Activated CD8-positive, alpha-beta memory T cell treated with anti-CD3 and anti-CD28 coated beads for 4 hours (primary cell): ENCODE results near the gene COMMD3.

Experiments used
- DNase-seq, 2 donors: peaks; one replicate each; pipeline ENCODE4 v3.0.0-alpha.2; 2020; ENCODE audit warnings: low read depth in 2 of 2

COMMD3 gene

DNA sequence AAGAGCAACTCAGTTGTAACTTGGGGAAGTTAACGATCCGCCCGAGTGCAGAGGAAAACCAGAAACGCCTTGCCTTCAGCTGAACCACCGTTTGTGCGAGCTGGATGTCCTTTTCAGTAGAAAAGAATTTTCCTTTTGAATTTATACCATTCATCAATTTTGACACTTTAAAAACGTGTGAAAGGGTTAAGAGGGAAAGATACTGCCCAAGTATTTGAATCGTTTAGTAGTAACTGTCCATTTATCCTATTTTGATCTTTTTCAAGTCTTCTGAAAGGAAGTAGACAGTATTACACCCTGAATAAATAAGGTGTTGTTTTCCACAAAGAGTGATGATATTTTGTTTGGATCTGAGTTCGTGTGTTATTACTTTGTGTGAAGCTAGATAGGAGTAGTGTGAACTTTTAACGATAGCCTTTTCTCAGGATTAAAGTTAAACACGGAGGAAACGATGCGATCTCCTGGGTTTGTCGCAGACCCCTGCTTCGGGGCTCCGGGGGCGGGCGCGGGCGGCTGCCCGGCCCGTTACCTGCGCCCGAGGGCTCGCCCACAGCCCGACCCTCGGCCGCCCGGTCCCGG is 3.9 kb downstream of the COMMD3 start:
- DNase-seq = no peak

DNA sequence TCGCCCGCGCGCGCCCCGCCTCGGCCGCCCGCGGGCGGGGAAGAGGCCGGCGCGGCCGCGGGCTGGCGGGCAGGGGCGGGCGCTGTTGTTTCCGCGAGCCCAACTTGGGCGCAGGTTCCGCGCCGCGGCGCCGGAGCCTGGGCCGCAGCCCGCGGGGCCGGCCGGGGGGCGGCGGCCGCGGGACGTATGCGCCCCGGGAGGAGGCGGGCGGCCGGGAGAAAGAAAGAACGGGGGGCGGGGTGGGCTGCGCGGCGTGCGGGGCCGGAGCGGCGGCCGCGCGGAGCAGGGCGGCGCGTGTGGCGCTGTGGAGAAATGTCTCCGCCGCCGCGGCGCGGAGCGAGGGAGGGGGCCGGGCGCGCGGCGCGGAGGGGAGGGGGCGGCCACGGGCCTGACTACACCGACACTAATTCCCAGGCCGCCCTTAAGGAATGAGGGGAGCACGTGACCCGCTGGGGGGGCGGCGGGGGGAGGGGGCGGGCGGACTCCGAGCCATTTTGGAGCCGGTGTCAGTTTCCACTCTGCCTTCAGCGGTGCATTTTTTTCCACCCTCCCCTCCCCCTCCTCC is 4.5 kb downstream of the COMMD3 start, which contains the start of gene BMI1:
Gene BMI1 (plus strand): TSS at position 509 of the 565 bp plus-strand sequence. CDS start 5,351 bp downstream, outside the sequence.
- peak in 1 of 2 donors; percentile 45 for DNase-seq

DNA sequence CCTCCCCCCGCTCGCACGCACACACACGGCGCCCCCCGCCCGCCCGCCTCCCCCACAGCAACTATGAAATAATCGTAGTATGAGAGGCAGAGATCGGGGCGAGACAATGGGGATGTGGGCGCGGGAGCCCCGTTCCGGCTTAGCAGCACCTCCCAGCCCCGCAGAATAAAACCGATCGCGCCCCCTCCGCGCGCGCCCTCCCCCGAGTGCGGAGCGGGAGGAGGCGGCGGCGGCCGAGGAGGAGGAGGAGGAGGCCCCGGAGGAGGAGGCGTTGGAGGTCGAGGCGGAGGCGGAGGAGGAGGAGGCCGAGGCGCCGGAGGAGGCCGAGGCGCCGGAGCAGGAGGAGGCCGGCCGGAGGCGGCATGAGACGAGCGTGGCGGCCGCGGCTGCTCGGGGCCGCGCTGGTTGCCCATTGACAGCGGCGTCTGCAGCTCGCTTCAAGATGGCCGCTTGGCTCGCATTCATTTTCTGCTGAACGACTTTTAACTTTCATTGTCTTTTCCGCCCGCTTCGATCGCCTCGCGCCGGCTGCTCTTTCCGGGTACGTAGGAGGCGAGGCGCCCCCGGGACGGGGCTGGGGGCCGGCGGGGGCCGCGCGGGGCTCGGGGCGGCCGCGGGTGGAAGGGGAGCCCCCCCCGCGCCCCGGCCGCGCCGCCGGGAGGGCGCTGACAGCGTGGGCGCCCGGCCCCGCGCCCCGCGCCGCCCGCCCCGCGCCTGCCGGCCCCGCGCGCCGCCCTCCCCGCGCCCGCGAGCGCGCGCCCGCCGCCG is 5.2 kb downstream of the COMMD3 start:
- DNase-seq = peak; percentile 38 to 52

DNA sequence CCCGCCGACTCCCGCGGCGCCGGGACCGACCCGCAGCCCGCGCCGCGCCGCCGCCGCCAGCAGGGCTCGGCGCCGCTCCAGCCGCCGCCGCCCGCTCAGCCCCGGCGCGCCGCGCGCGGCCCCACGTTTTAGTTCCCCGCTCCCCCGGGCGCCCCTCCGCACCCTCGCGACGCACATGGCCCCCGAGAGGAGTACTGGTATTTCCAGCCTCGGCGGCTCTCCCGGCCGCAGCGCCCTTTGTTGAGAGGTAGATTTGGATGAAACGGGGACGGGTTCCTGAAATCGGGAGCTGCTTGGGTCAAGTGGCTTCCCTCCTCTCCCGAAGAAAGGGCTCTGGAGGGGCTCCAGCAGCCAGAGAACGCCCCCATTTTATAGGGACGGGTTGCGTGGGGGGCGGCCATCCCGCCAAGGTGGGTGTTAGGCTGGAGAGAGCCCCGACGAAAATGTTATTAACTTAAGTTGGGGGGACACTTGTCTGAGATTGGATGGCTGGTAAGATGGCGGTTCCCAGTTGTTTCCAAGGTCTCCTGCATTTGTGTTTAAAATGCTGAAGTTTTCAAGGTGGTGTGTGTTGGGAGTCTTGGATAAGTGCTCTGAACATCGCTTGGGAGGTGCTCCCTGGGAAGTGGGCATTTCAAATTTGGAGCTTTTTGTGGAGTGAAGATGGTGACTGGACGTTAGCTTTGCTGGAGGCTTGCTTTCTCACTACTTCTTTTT is 5.9 kb downstream of the COMMD3 start:
- no peak for DNase-seq

DNA sequence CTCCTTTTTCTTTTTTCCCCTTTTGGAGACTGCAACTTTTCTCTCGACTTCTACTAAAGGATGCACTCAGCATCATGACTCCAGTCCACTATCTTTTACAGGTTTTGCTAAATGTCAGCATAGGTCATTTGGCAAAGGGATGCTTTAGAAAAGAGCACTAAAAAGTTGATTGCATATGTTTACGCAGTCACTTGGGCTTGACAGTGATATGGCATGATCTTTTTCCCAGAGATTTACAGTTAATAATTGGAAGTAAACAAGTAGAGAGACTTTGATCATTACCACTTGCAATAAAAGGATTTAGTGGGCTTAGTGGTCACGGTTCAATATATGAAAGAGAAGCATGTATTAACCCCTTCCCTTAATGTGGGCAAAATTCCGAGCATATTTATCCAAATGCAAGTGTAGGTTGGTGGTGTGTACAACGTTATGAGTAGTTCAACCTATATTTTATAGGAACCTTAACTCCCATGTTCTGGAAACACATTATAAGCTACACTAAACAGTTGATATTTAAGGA is 6.5 kb downstream of the COMMD3 start:
- no peak for DNase-seq

DNA sequence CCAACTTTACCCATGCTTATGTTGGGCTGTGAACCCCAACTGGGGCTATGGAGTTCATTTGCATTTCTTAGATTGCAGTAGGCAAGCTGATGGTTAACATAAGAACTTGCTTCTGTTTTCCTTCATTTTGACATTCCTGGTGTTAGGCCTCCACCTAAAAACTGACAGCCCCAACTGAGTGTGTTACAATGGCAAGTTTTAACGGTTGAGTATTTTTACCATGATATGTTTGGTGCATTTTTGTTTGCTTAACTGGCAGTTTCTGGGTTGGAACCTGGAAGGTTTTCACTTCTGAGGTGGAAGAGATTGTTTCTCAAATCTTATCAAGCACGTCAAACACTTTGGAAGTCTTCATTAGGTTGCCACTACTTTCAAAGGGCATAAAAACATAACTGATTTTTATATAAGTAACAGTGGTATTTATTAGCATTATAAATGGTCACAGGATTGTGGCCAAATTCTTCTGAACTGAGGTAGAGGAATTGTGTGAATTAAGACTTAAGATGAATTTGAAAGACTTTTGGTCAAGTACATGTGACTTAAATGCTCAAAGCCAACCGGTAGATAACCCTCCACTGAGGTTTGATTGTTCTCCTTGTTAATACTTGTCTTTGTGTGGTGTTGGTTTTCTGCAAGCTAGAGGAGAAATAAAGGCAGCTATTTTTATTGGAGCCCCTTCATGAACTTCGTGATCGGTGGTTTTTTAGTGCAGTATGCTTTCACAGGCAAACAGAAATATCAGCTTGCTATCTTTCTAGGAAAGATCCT is 7.5 kb downstream of the COMMD3 start:
- no peak for DNase-seq

DNA sequence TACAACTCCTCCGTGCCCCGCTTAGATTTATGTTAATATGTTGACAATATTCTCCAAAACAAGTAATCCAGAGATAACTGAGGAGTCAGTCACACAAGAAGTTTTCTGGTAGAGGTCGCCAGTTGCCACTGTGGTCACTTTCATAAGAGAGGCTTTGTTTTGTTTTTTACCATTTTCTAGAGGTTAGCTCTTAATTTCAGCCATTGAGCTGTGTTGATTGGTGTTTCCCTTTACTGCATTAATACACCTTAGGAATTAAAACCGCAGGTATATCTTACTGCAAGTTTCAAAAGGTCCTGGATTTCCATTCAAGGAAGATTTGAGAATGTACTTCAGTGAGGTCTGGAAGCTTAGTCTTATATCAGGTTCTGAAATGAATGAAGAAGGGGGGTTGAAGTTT is 8.2 kb downstream of the COMMD3 start:
- DNase-seq = no peak

DNA sequence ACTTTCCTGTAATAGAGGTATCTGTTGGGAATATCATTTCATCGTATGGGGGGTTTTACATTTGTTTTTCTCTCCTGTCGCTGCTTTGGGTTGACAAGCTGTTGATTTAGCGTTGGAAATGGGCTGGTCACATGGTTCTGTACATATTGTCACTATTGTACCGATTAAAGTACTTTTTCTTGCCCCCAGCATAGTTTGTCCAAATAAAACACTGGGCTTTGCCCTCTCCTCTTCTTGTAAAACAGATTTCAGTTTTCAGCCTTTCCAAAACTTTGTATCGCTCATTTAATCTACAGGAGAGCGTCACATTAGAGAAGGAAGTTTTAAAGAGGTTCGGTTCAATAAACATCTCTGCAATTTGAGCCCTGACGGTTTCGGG is 8.7 kb downstream of the COMMD3 start:
- DNase-seq = no peak

DNA sequence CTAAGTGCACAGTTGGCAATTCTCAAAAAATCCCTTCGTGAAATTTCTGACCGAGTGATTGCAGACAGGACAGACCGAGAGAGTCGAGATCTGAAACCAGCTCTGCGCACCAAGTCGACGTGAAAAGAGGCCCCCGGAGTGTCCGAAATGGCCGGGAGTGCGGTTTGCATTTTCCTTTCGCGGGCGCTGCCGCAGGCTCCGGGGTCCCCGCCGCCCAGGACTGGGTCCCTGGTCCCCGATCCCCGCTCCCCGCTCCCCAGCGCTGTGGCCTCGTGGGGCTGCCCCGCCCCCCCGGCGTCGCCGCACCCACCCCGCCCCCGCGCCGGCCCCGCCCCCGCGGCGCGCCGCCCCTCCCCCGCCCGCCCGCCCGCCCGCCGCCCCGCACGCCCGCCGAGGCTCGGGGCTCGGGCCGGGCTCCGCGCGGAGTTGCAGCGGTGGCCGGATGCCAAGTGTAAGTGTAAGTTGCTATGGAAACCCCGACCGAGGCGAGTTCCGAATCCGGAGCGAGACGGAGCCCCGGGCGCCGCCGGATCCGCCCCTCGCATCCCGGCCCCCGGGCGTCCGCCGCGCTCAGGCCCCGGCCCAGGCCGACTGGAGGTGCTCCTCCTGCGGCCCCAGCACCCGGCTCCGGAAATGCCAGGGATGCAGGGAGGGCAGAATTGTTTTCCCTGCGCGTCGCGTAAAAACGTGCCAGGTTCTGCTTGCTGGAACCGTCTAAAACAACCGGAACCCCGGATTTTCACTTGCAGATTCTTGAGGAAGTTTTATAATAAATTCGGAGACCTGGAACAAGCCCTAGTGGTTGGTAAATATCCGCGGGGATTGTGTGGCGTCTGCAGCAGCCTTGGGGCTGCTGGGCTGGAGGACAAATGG is 9.3 kb downstream of the COMMD3 start:
- DNase-seq = peak; percentile 37 to 48

DNA sequence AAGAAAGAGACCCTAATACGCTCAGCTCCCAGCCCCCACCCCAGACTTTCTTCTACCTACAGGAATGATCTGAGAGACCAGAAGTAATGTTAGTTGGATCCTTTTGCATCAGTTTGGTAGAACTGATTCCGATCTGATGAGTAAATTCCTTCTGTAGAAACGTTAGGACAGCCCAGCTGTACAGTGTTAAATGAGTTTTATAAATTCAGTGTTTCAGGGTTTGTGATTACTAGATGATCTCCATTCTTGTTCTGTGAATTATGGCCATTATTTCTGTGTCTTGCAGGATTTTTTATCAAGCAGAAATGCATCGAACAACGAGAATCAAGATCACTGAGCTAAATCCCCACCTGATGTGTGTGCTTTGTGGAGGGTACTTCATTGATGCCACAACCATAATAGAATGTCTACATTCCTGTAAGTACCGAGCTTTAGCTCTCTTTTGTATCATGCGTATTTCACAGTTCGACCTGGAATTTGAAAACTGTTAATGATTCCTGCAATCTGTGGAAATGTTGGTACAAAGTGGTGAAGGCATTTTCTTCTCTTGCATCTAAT is 10.0 kb downstream of the COMMD3 start:
- DNase-seq = no peak

DNA sequence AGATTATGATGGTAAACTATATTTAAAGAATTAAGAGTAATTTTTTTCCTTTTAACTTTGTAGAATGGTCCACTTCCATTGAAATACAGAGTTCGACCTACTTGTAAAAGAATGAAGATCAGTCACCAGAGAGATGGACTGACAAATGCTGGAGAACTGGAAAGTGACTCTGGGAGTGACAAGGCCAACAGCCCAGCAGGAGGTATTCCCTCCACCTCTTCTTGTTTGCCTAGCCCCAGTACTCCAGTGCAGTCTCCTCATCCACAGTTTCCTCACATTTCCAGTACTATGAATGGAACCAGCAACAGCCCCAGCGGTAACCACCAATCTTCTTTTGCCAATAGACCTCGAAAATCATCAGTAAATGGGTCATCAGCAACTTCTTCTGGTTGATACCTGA is 13.0 kb downstream of the COMMD3 start:
- no peak for DNase-seq

DNA sequence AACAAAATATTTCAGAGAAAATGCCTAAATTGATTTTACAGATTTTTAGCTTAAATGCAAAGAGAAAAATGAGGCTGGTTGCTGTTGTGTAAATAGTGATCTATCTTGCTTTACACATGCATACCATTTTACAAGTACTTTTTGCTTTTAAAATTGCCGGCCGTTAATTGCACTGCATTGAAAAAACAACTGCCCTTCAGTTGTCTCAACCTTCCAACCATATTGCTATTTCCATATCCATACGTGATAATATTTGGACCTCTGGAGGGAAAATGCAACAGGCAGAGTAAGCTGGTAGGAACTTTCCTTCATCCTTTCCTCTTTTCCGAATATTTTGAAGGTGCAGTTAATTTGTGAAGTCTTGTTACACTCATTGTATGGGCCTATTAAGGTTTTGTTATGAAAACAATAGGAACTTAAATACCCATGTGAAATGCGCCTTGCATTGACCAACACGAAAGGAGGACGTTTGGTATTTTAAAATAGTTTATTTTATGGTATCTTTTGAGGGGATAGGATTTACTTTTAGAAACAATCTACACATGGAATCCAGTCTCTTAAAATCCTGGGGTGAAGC is 16.0 kb downstream of the COMMD3 start:
- DNase-seq = no peak

DNA sequence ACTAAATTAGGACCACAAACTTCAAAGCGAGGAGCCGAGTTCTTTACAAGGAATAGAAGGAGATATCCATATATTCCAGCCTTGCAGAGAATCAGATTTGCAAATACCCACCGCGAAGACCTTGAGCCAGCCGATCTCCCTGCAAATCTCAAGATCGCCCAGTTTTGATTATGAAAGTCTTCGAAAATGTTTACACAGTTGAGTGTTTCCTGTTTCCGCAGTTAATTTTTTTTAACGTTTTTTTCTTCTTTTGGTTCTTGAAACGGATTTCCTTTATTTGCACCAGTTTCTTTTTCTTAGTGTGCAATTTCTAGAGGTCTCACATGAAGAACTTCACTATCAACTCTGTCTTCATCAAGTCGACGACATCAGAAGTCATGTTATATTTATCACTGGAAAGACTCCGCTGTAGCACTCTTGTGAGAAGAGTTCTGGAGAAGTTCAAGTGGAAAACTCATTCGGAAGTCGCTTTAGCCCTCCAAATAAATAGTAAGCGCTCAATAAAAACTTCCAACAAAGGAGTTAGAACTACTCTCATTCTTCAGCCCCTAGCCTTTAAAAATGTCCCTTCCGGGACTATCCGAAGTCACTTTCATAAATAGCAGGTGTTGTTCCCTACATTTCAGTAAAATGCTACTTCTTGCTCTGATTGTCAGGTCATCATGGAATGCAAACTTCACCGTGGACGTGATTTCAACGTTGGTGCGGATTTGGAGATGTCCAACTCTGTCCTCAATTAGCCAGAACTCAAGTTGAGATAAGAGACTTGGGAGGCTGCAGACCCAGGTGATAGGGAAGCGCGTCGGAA is 17.2 kb downstream of the COMMD3 start:
- DNase-seq = no peak

DNA sequence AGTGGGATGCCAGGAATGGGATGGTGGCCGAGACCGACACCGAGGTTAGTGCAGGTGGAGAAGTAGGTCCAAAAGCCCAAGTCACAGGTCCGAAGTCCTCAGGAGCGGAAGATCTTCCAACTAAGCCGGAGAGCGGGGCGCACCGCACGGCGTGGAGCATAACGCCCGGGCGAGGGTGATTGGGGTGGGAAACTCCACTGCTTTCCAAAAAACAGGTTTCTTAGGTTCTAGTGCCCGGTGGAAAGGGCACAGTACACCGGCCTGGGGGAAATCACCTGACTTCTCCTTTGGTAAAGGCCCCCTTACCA is 17.7 kb downstream of the COMMD3 start:
- DNase-seq = no peak

DNA sequence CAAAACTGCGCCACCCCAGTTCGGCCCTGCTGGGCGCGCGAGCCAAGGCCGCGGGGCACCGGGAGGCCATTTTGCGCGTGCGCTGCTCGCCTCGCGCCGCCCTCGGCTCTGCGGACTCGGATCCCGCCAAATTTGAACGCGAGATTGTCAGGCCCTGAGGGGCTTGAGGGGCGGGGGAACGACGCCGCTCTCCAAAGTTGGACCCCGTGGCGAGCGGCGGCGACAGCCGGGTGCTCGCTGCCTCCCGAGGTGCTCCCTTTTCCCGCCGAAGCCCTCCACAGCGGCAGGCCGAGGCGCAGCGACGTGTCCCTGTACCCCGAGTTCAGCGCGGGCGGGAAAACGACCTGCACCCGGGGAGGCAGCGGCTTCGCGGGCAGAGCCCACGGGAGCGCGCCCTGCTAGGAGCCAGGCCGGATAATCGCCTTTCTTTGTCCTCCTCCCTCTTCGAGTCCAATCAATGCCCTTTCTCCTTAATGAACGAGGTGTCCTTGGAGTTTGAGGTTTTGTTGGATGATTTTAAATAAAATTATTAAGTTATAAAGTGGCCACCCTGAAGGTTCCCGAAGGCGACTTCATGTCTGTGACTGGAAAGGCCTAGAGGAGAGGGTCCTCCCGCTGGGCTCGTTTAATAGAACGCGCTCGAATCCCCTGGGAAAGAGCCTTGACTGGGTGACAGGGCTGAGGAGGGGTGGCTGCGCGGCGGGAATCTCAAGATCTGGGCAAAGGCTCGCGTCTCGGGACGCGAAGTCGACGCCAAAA is 18.4 kb downstream of the COMMD3 start:
- no peak for DNase-seq

DNA sequence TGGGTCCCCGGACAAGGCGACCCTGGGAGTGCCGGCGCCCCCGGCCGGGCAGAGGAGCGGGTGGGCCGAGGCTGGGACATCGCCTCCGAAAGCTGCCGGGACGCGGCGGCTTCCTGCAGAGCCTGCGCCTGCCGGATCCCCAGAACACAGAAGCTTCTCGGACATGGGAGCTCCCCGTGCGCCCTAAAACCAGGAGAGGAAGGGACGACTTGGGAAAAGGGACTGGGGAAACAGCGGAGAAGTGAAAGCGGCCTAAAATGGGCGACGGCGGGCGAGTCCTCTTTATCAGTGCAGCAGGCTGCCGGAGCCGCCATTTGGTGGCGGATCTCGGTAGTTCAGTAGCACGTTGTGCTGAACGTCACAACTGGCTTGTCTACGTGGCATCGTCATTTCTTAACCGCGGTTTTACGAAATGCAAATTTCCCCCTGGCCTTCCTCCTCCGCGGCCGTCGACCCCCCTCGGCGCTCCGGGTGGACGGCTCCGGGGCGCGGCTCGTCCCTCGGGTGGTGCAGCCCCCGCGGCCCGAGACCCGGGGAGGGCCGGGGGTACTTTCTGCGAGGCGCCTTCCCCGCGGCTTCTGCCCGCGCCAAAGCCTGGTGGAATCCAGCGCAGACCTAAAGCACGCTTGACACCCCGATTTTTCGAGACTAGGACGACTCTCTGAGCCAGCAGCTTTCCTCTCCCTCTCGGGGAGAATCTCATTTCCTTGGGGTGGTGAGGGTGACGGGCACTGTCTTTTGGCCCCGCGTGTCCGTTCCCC is 19.2 kb downstream of the COMMD3 start:
- peak in 1 of 2 donors; percentile 48 for DNase-seq

DNA sequence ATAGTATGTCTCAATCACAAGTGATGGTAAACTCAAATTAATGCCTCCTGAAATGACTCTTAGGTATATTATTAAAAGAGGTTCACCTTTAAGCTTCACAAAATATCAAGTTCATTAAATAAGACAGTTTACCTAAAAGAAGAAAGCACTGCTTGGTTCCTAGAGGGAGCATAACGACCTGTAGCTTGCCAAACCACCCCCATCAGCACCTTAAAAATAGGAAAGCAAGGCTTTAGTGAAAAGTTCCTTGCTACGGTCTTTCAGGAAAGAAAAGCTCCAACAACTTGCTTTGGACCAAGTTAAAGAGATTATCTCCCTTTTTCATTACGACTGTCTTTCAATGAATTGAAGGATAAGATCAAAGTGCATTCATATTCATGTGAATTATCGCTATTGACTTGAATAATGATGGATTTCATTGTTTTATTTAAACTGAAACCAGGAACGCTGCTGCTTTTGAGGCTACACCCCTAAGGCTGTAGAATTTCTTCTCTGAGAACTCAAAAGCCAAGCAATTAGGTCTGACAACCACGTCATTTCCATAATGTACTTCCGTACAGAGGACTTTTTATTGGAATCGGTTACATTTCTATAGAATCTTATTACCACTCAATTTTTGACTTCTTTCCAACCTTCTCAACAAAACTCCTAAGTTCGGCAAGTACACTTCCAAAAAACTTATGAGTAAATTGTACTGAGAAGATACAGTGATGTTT is 22.2 kb downstream of the COMMD3 start:
- no peak for DNase-seq
